Testis (tissue), 2 donors: ENCODE measurements around the gene PPTC7.

Source experiments
- CTCF ChIP-seq, 3 experiments: fragments of 450-650 bp in 2 of 3; fragments of 200-600 bp in 1 of 3; sonication (generic) in 1 of 3; IDR thresholded peaks; one replicate each; pipeline ENCODE4 v1.5.1; 2016 to 2019; ENCODE audit warnings: antibody characterized with exemption in 3 of 3, mild to moderate bottlenecking in 2 of 3, moderate library complexity in 1 of 3
- POLR2A ChIP-seq: fragments of 450-650 bp; IDR thresholded peaks from one replicate; pipeline ENCODE4 v1.6.1; 2017; ENCODE audit warnings: antibody characterized with exemption, mild to moderate bottlenecking, moderate library complexity

- no peak for TF ChIP-seq CTCF (IDR thresholded peaks at IDR 0.05)
- TF ChIP-seq POLR2A = no peak
These were observed 23.1 kb upstream of the PPTC7 start for GRCh38 chr12:110606253-110606611.
